ENCODE measurements around the gene AKR1E2. TPM values are rescaled to one million over a fixed set of nuclear protein-coding genes. Genes with fewer than 3 reads are reported as not detected.
A peak's percentile ranks its signal among the peaks of the same experiment; 100 is the strongest.

The AKR1E2 gene
- total and polyA plus RNA-seq, 9 of the 15 experiments (the other 6 are each of a cell fraction or from before 2014, with no cell fraction given): 4.2 to 16.6 (median 9.8) TPM

DNA sequence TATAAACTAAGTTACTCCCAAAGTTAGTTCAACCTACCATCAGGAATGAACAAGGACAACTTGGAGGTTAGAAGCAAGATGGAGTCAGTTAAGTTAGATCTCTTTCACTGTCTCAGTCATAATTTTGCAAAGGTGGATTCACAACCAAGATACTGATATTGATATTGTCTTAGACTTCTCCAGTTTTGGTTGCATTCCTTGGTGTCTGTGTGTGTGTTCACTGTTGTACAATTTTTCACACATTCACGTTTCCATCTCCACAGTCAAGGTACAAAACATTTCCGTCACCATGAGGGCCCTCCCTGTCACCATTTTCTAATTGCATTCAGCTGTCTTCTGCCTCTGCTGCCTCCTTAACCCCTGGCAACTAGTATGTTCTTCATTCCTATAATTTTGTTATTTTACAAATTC lies 41.1 kb downstream of the AKR1E2 start:
- POLR2A ChIA-PET: interaction anchor here (0.7 to 2.0 kb wide), 6 partner anchors 15 to 538 kb away, joined by 3 to 6 read pairs (median 4); partner anchors contain the start of genes AKR1E2 and TUBAL3
- WGBS (ENCODE audit: insufficient coverage, low coverage, missing lambda C conversion rate): 6% methylated on average over 2 of the region's 2 CpGs
- Histone ChIP-seq H3K9me3 (replicated peaks; ENCODE audit: control insufficient read depth, insufficient read depth, low read depth, low read length) (no peaks in the 10 kb centered on the region), H3K79me2 (ENCODE audit: control insufficient read depth, insufficient read depth, low read length) (0 out of 3 replicates have a peak, but pooled peaks cover 2% of the 10 kb centered on the region), H3K27ac (ENCODE audit: extremely low read depth, low read depth, low read length) (peak overlapping the region; percentile 95), H3K27me3 (ENCODE audit: control insufficient read depth in 2 of 2, insufficient read depth in 2 of 2, low read length in 2 of 2) (no peaks in the 10 kb centered on the region), H4K20me1 (replicated peaks; ENCODE audit: control insufficient read depth, insufficient read depth, low read length) (no peaks in the 10 kb centered on the region), H2AFZ (ENCODE audit: low read depth, low read length) (peak overlapping the region; percentile 15; the same call in 1 of the 2 replicates), H3K4me3 (no peak overlapping the region), H3K9me1 (ENCODE audit: control insufficient read depth, insufficient read depth, low read length) (no peaks in the 10 kb centered on the region), H3K9ac (ENCODE audit: insufficient read depth in 1 of 2, low read depth in 2 of 2, low read length in 2 of 2) (peak overlapping the region in 1 of 2 experiments; percentile 74; a peak in 2 of 4 replicates), H3K4me1 (replicated peaks in 1 of 2; ENCODE audit: control insufficient read depth in 2 of 2, insufficient read depth in 2 of 2, low read length in 2 of 2) (peaks cover 13 to 45% of the 10 kb centered on the region in 2 experiments; a peak in 4 of 5 replicates), H3K36me3 (ENCODE audit: control insufficient read depth, insufficient read depth, low read length) (no peaks in the 10 kb centered on the region), H3K4me2 (ENCODE audit: insufficient read depth, low read length) (peak overlapping the region; percentile 59)
- CTCF ChIA-PET (ENCODE audit: low intra/inter-chr PET ratio): interaction anchor here (1.0 kb wide), 1 partner anchor 418 kb away, joined by 3 read pairs; no protein-coding TSS in a partner anchor
- DNase-seq (ENCODE audit: extremely low read depth in 1 of 4, low spot score in 3 of 4): peak in 1 of 4 experiments; percentile 18
- no TSS peak for BruUV-seq (replicated peaks)
- no peak for FAIRE-seq
- in situ Hi-C loops (cut with MboI) (no loop called here), intact Hi-C loops (cut with micrococcal nuclease) (loop anchor here (1.0 to 5.0 kb wide), 2 partner anchors 74 to 115 kb away; no protein-coding TSS in a partner anchor)
- peak; percentile 41 for ATAC-seq
- TF ChIP-seq IRF2 (CRISPR knock-in tag; IDR thresholded peaks at IDR 0.05): no peak
- TF ChIP-seq ATF4 (CRISPR knock-in tag; IDR thresholded peaks at IDR 0.05): peak; percentile 72; the same call in 1 of the 2 replicates
- no peak for TF ChIP-seq ZNF740 (CRISPR knock-in tag; IDR thresholded peaks at IDR 0.05)
- TF ChIP-seq ZNF740 (tag; IDR thresholded peaks at IDR 0.05): peak in 1 of 2 experiments; percentile 94; a peak in 2 of 4 replicates
- no peak for TF ChIP-seq MTA3 (IDR thresholded peaks at IDR 0.05; ENCODE audit: borderline replicate concordance)
- TF ChIP-seq TAF1 (IDR thresholded peaks at IDR 0.05; ENCODE audit: control insufficient read depth, extremely low read depth, insufficient read depth, low read length, severe bottlenecking): no peak
- TF ChIP-seq PBX2 (CRISPR knock-in tag; IDR thresholded peaks at IDR 0.05; ENCODE audit: low read depth): no peak
- no peak; the same call in 1 of the 2 replicates for TF ChIP-seq PBX2 (tag; conservative IDR thresholded peaks at IDR 0.05; ENCODE audit: low read depth)
- no peak for TF ChIP-seq RBM39 (optimal IDR thresholded peaks at IDR 0.05; ENCODE audit: low read depth, low read length)
- 0 out of 2 replicates have a peak, but pooled peaks have one; percentile 53 for TF ChIP-seq E2F3 (CRISPR knock-in tag; IDR thresholded peaks at IDR 0.05)
- TF ChIP-seq, protein P1, sequence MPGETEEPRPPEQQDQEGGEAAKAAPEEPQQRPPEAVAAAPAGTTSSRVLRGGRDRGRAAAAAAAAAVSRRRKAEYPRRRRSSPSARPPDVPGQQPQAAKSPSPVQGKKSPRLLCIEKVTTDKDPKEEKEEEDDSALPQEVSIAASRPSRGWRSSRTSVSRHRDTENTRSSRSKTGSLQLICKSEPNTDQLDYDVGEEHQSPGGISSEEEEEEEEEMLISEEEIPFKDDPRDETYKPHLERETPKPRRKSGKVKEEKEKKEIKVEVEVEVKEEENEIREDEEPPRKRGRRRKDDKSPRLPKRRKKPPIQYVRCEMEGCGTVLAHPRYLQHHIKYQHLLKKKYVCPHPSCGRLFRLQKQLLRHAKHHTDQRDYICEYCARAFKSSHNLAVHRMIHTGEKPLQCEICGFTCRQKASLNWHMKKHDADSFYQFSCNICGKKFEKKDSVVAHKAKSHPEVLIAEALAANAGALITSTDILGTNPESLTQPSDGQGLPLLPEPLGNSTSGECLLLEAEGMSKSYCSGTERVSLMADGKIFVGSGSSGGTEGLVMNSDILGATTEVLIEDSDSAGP (CRISPR knock-in tag; IDR thresholded peaks at IDR 0.05): no peak
- TF ChIP-seq TCFL5 (CRISPR knock-in tag; conservative IDR thresholded peaks at IDR 0.05): 0 out of 2 replicates have a peak, but pooled peaks have one; percentile 47
- TF ChIP-seq, protein P2, sequence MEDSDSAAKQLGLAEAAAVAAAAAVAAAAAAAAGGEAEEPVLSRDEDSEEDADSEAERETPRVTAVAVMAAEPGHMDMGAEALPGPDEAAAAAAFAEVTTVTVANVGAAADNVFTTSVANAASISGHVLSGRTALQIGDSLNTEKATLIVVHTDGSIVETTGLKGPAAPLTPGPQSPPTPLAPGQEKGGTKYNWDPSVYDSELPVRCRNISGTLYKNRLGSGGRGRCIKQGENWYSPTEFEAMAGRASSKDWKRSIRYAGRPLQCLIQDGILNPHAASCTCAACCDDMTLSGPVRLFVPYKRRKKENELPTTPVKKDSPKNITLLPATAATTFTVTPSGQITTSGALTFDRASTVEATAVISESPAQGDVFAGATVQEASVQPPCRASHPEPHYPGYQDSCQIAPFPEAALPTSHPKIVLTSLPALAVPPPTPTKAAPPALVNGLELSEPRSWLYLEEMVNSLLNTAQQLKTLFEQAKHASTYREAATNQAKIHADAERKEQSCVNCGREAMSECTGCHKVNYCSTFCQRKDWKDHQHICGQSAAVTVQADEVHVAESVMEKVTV (CRISPR knock-in tag; IDR thresholded peaks at IDR 0.05): 0 out of 2 replicates have a peak, but pooled peaks have one; percentile 36
